GM20000 (cell line): Measurements from ENCODE around the gene FAH.

ENCODE experiments used
- DNase-seq: peaks from one replicate; pipeline ENCODE4 v3.0.0; 2012; ENCODE audit warnings: low spot score
- TF ChIP-seq, protein P1 (sequence below): IDR thresholded peaks from 2 replicates; pipeline ENCODE4 v1.5.1; 2012; ENCODE audit warnings: mild to moderate bottlenecking, control low read depth; ENCODE audit errors: extremely low read depth, missing control alignments

FAH gene

DNA sequence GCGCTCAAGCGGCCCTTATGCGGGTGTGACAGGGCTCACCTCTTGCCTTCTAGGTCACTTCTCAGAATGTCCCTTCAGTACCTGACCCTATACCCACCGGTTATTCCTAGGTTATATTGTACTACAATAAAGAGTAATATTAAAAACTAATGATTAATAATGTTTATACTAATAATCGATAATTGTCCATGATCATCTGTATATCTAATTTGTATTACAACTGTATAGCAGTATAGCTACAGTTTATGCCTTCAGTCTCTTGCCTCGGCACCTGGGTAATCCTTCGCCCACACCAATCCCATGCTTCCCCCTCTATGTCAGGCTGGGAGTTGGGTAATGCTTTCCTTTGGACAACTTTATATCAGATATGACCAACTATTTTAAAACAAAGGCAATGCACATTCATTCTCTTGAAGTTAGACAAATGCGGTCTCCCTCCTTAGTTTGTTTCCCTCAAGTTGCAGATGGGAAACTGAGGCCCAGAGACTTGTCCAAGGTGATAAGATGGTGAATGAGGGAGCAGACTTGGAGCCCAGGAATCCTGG is 3.4 kb downstream of the FAH start:
- DNase-seq, result no peak
- TF ChIP-seq, protein P1, sequence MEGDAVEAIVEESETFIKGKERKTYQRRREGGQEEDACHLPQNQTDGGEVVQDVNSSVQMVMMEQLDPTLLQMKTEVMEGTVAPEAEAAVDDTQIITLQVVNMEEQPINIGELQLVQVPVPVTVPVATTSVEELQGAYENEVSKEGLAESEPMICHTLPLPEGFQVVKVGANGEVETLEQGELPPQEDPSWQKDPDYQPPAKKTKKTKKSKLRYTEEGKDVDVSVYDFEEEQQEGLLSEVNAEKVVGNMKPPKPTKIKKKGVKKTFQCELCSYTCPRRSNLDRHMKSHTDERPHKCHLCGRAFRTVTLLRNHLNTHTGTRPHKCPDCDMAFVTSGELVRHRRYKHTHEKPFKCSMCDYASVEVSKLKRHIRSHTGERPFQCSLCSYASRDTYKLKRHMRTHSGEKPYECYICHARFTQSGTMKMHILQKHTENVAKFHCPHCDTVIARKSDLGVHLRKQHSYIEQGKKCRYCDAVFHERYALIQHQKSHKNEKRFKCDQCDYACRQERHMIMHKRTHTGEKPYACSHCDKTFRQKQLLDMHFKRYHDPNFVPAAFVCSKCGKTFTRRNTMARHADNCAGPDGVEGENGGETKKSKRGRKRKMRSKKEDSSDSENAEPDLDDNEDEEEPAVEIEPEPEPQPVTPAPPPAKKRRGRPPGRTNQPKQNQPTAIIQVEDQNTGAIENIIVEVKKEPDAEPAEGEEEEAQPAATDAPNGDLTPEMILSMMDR, result no peak

GRCh38 chr15:80157215-80157614 is 4.4 kb downstream of the FAH start:
- TF ChIP-seq, protein P1, result no peak
- no peak for DNase-seq

GRCh38 chr15:80159301-80159700 is 6.5 kb downstream of the FAH start:
- no peak for DNase-seq
- TF ChIP-seq, protein P1, result no peak

- TF ChIP-seq, protein P1, result no peak
- DNase-seq, result peak; percentile 26
These were observed 7.2 kb downstream of the FAH start for GRCh38 chr15:80159811-80160569.

- TF ChIP-seq, protein P1, result no peak
- DNase-seq, result peak; percentile 58
These were observed 7.9 kb downstream of the FAH start for GRCh38 chr15:80160570-80161156.

DNA sequence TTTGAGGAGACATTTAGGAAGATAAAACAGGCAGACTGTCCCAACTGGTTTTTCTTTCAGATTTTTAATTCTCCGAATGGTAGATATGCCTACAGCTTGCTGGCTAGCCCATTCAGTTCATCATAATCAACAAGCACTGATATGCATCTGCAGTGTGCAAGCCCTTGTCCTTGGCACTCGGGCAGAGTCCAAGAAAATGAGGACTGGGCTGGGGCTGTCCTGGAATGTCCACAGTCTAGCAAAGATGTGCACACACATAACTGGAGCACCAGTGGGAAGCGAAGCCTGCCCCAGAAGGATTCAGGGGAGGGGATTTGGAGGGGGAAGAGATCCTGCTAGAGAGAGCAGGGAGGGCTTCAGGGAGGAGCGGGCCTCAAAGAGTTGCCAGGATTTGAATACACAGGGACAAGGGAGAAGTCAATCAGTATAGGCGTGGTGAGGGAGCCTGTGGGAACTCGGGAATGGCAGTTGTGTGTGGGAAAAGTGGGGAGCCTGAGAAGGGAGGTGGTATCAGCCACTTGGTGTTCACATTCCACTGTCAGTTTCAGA is 8.7 kb downstream of the FAH start:
- TF ChIP-seq, protein P1, result no peak
- DNase-seq, result no peak

GRCh38 chr15:80162059-80162554 is 9.3 kb downstream of the FAH start:
- DNase-seq, result no peak
- TF ChIP-seq, protein P1, result no peak
